ENCODE measurements around the gene ZCCHC2. TPM values are rescaled to one million over a fixed set of nuclear protein-coding genes. Genes with fewer than 3 reads are reported as not detected.

Gene ZCCHC2
- total RNA-seq, 4 donors from 2014 or later = 22.1 to 37.9 (median 32.0) TPM

DNA sequence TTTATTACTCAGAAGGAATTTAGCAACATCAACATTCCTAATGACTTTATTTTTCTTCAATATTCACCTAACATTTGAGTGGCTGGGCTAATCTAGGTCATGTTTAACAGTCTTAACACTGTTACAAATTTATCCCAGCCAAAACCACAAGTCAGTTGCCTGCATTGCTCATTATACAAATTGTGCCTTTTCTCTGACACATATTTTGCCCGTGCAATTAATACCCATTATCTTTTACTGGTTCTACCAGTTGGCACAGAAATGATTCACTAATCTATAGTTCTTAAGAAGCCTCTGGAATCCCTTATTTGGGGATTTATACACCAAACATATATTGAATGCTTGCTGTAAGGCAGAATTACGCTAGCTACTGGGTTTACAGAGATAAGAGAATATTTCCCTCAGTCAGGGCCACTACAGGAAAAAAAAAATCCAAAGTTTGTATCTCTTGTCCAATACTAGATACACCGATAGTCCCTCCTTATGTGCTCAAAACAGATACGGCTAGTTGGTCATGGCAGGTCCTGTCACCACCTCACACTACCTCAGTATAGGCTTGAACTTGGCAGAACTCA is 46.3 kb downstream of the ZCCHC2 start:
- Histone ChIP-seq H3K27me3 (no peaks in the 10 kb centered on the region), H3K4me1 (no peaks in the 10 kb centered on the region), H3K27ac (no peak overlapping the region), H3K9me3 (no peaks in the 10 kb centered on the region), H3K4me3 (no peak overlapping the region), H3K36me3 (peaks cover 2 to 77% of the 10 kb centered on the region in 2 donors)
- ATAC-seq (no peak), DNase-seq (no peak)
- intact Hi-C loops (cut with DNase I; ENCODE audit: low total_unique reads) = loop anchor here (5.0 kb wide), 1 partner anchor 42 kb away; no protein-coding TSS in a partner anchor
- in situ Hi-C loops (cut with MboI; ENCODE audit: low sequenced_read_pairs in 4 of 4) = loop anchor here in 3 of 4 donors (5.0 to 25.0 kb wide), 3 partner anchors 142 to 382 kb away; partner anchors contain the start of genes PIGN (in 2 of the 3) and RELCH (in 2 of the 3)
- TF ChIP-seq POLR2A (IDR thresholded peaks at IDR 0.05) = no peak
- TF ChIP-seq, protein P1, sequence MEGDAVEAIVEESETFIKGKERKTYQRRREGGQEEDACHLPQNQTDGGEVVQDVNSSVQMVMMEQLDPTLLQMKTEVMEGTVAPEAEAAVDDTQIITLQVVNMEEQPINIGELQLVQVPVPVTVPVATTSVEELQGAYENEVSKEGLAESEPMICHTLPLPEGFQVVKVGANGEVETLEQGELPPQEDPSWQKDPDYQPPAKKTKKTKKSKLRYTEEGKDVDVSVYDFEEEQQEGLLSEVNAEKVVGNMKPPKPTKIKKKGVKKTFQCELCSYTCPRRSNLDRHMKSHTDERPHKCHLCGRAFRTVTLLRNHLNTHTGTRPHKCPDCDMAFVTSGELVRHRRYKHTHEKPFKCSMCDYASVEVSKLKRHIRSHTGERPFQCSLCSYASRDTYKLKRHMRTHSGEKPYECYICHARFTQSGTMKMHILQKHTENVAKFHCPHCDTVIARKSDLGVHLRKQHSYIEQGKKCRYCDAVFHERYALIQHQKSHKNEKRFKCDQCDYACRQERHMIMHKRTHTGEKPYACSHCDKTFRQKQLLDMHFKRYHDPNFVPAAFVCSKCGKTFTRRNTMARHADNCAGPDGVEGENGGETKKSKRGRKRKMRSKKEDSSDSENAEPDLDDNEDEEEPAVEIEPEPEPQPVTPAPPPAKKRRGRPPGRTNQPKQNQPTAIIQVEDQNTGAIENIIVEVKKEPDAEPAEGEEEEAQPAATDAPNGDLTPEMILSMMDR (IDR thresholded peaks at IDR 0.05 in 4 of 5, conservative IDR thresholded peaks at IDR 0.05 in 1 of 5) = no peak

DNA sequence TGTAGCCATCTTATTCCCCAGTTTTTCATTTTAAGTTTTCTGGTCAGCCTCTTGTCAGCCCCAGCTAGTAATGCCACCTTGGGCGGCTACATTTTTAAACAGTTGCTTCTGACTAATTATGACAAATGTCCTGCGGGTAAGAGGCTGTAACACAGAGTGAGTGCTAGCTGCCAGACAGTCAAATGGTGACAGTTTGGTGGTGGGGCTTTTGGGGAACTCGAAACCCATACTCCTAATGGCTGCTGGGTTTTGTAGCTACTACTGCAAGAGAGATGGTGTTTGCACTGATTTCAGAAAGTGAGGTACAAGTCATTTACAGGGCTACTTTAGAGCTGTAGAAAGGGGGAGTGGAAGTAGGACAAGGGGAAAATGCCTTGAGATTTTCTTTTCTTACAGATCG is 48.2 kb downstream of the ZCCHC2 start:
- intact Hi-C loops (cut with DNase I; ENCODE audit: low total_unique reads) = no loop called here
- Histone ChIP-seq H3K4me1 (peaks cover 0 to 7% of the 10 kb centered on the region in 2 donors), H3K27me3 (no peaks in the 10 kb centered on the region), H3K4me3 (no peak overlapping the region), H3K9me3 (no peaks in the 10 kb centered on the region), H3K36me3 (peaks cover 0 to 76% of the 10 kb centered on the region in 2 donors), H3K27ac (no peak overlapping the region)
- no peak for TF ChIP-seq POLR2A (IDR thresholded peaks at IDR 0.05)
- ATAC-seq = no peak
- in situ Hi-C loops (cut with MboI; ENCODE audit: low sequenced_read_pairs in 4 of 4) = loop anchor here in 3 of 4 donors (25.0 kb wide), 2 partner anchors 284 to 384 kb away; partner anchors contain the start of genes PIGN (in 2 of the 3) and RELCH (in 2 of the 3)
- no peak for DNase-seq

DNA sequence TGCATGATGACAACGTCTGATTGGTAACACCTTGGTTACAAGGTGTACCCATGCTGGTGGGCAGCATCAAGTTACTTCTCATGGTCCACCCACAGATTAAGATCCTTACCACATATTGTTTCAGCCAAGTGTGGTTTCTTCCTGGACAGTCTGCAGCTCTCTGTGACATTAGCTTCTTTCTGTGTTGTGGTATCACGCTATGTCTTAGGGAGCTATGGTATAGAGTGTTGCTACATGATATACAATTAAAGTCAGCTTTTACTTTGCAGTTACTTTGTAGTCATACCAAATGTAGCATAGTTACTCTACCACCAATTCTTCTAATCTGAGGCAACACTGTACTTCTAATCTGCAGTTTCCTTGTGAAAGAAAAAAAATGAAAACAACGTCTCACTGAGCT is 48.8 kb downstream of the ZCCHC2 start:
- Histone ChIP-seq H3K36me3 (peaks cover 0 to 75% of the 10 kb centered on the region in 2 donors), H3K9me3 (no peaks in the 10 kb centered on the region), H3K4me1 (peaks cover 0 to 7% of the 10 kb centered on the region in 2 donors), H3K27ac (no peak overlapping the region), H3K27me3 (no peaks in the 10 kb centered on the region), H3K4me3 (no peak overlapping the region)
- DNase-seq = no peak
- in situ Hi-C loops (cut with MboI; ENCODE audit: low sequenced_read_pairs in 4 of 4) = loop anchor here in 3 of 4 donors (25.0 kb wide), 2 partner anchors 284 to 384 kb away; partner anchors contain the start of genes PIGN (in 2 of the 3) and RELCH (in 2 of the 3)
- intact Hi-C loops (cut with DNase I; ENCODE audit: low total_unique reads) = no loop called here
- TF ChIP-seq, protein P1 (IDR thresholded peaks at IDR 0.05 in 4 of 5, conservative IDR thresholded peaks at IDR 0.05 in 1 of 5) = no peak
- TF ChIP-seq POLR2A (IDR thresholded peaks at IDR 0.05) = no peak
- no peak for ATAC-seq

DNA sequence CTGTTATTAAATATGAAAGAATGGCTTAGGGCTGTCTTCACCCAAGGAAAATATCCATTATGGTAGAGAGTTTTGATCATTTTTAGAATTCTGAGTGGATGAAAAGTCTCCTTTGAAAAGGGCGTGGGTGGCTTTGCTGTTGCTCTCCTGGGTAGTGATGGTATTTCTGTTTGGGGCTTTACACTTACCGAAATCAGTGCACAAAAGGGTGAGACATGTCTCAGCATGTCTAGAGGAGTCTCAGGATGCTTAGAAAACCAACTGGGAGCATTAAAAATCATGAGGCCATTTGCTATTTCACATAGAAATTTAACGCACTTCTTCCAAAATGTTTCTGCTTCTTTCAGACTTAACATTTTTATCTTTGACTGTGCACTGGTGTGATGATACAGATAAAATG is 49.6 kb downstream of the ZCCHC2 start:
- no peak for DNase-seq
- in situ Hi-C loops (cut with MboI; ENCODE audit: low sequenced_read_pairs in 4 of 4) (loop anchor here in 3 of 4 donors (25.0 kb wide), 2 partner anchors 285 to 385 kb away; partner anchors contain the start of genes PIGN (in 2 of the 3) and RELCH (in 2 of the 3)), intact Hi-C loops (cut with DNase I; ENCODE audit: low total_unique reads) (no loop called here)
- Histone ChIP-seq H3K9me3 (no peaks in the 10 kb centered on the region), H3K27ac (no peak overlapping the region), H3K4me3 (no peak overlapping the region), H3K27me3 (no peaks in the 10 kb centered on the region), H3K4me1 (peaks cover 0 to 7% of the 10 kb centered on the region in 2 donors), H3K36me3 (peaks cover 0 to 78% of the 10 kb centered on the region in 2 donors)
- TF ChIP-seq POLR2A (IDR thresholded peaks at IDR 0.05) = no peak
- TF ChIP-seq, protein P1 (IDR thresholded peaks at IDR 0.05 in 4 of 5, conservative IDR thresholded peaks at IDR 0.05 in 1 of 5) = no peak
- no peak for ATAC-seq

DNA sequence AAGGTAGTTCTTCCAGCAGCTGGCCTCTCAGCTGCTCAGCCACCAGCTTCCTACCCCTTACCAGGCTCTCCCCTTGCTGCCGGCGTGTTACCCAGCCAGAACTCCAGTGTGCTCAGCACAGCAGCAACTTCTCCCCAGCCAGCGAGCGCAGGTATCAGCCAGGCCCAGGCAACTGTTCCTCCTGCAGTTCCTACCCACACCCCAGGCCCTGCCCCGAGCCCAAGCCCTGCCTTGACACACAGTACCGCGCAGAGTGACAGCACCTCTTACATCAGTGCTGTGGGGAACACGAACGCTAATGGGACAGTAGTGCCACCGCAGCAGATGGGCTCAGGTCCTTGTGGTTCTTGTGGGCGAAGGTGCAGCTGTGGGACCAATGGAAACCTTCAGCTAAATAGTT is 52.0 kb downstream of the ZCCHC2 start:
- DNase-seq (no peak), ATAC-seq (no peak)
- H3K27ac ChIP-seq = no peak overlapping the region
- H3K4me1 ChIP-seq = peaks cover 0 to 7% of the 10 kb centered on the region in 2 donors
- H3K27me3 ChIP-seq = no peaks in the 10 kb centered on the region
- peaks cover 0 to 79% of the 10 kb centered on the region in 2 donors for H3K36me3 ChIP-seq
- H3K9me3 ChIP-seq = no peaks in the 10 kb centered on the region
- intact Hi-C loops (cut with DNase I; ENCODE audit: low total_unique reads) (no loop called here), in situ Hi-C loops (cut with MboI; ENCODE audit: low sequenced_read_pairs in 4 of 4) (loop anchor here (25.0 kb wide), 3 partner anchors 287 to 413 kb away; partner anchors contain the start of genes PIGN (in 3 of the 4) and RELCH (in 3 of the 4))
- TF ChIP-seq, protein P1 (IDR thresholded peaks at IDR 0.05 in 4 of 5, conservative IDR thresholded peaks at IDR 0.05 in 1 of 5) = no peak
- TF ChIP-seq POLR2A (IDR thresholded peaks at IDR 0.05) = no peak
- no peak overlapping the region for H3K4me3 ChIP-seq
